Measurements from ENCODE around the gene GPR142. TPM values are rescaled to one million over a fixed set of nuclear protein-coding genes. Genes with fewer than 3 reads are reported as not detected.

The GPR142 gene
- total RNA-seq, 1 donor = not detected

DNA sequence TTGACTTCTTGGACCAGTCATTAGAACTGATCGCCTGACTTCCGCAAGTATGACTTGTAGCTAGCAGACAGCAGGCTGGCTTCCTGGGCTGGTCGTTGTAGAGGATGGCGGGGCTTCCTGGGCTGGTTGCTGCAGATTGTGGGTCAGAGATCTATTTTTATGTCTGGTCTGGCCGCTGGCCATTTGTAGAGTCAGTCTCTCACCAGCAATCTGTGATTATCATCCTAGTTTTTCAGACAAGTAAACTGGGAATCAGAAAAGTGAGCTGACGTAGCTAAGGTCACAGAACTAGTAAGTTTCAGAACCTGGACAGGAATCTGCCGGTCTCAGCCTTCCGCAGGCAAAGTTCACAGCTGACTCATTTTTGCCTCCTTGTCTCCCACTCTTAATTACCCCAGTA, 19.1 kb downstream of the GPR142 start:
- TF ChIP-seq, protein P1, sequence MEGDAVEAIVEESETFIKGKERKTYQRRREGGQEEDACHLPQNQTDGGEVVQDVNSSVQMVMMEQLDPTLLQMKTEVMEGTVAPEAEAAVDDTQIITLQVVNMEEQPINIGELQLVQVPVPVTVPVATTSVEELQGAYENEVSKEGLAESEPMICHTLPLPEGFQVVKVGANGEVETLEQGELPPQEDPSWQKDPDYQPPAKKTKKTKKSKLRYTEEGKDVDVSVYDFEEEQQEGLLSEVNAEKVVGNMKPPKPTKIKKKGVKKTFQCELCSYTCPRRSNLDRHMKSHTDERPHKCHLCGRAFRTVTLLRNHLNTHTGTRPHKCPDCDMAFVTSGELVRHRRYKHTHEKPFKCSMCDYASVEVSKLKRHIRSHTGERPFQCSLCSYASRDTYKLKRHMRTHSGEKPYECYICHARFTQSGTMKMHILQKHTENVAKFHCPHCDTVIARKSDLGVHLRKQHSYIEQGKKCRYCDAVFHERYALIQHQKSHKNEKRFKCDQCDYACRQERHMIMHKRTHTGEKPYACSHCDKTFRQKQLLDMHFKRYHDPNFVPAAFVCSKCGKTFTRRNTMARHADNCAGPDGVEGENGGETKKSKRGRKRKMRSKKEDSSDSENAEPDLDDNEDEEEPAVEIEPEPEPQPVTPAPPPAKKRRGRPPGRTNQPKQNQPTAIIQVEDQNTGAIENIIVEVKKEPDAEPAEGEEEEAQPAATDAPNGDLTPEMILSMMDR (IDR thresholded peaks at IDR 0.05; ENCODE audit: extremely low read depth, low read depth, low read length) = no peak
- Histone ChIP-seq H2AFZ (ENCODE audit: low read length) (no peak overlapping the region), H3K36me3 (ENCODE audit: insufficient read depth, low read length) (no peaks in the 10 kb centered on the region), H3K4me1 (ENCODE audit: insufficient read depth, low read length) (peaks cover 6% of the 10 kb centered on the region), H3K4me2 (ENCODE audit: insufficient read depth, low read length) (no peak overlapping the region), H3K4me3 (ENCODE audit: insufficient read depth, low read length) (no peak overlapping the region), H3K27ac (ENCODE audit: low read depth, low read length) (no peak overlapping the region), H4K20me1 (ENCODE audit: insufficient read depth, low read length) (no peaks in the 10 kb centered on the region), H3K27me3 (ENCODE audit: insufficient read depth, low read length) (no peaks in the 10 kb centered on the region), H3K79me2 (ENCODE audit: insufficient read depth, low read length) (no peaks in the 10 kb centered on the region), H3K9me3 (ENCODE audit: low read depth, low read length) (no peaks in the 10 kb centered on the region)
- peak; percentile 66 for DNase-seq (ENCODE audit: insufficient read length, low spot score, missing footprints)

DNA sequence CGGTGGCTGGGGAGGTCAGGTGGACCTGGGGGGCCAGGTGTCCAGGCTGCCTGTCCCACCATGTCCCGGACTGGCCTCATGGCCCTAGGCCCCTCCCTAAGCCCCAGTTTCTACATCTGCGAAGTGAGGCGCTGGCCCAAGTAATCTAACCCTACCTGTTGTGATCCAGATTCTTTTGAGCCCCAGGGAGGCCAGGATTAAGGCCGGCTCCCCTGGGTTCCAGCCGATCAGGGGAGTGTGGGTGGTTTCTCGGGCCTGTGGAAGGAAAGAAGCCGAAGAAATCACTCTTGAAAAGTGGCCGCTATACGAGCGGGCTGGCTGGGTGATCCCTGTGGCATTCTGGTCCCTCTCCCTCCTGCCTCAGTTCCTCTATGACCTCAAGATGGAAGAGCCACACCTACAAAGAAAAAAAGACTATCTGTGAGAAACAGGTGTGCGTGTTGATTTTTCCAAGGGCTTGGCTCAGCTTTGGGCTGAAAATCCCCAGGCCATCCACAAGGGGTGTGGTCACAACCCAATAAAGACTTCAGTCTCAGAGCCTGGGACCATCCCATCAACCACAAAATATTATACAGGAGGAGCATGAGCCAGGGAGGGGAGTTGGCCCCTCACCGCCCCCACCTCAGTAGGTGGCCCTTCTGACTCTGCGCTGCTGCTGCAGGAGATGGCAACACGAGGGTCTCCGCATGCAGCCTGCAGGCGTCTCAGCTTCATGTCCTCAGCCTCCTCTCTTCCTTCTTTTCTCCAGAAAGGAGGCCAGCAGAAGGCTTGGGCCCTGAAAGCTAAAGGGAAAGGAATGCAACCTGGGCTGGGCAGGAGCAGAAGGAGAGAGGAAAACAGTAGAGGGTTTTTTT, 20.3 kb downstream of the GPR142 start:
- TF ChIP-seq, protein P1 (IDR thresholded peaks at IDR 0.05; ENCODE audit: extremely low read depth, low read depth, low read length) = no peak
- Histone ChIP-seq H3K79me2 (ENCODE audit: insufficient read depth, low read length) (no peaks in the 10 kb centered on the region), H4K20me1 (ENCODE audit: insufficient read depth, low read length) (no peaks in the 10 kb centered on the region), H3K4me3 (ENCODE audit: insufficient read depth, low read length) (no peak overlapping the region), H3K4me2 (ENCODE audit: insufficient read depth, low read length) (no peak overlapping the region), H3K4me1 (ENCODE audit: insufficient read depth, low read length) (peaks cover 6% of the 10 kb centered on the region), H3K27ac (ENCODE audit: low read depth, low read length) (no peak overlapping the region), H2AFZ (ENCODE audit: low read length) (no peak overlapping the region), H3K36me3 (ENCODE audit: insufficient read depth, low read length) (no peaks in the 10 kb centered on the region), H3K27me3 (ENCODE audit: insufficient read depth, low read length) (no peaks in the 10 kb centered on the region), H3K9me3 (ENCODE audit: low read depth, low read length) (no peaks in the 10 kb centered on the region)
- no peak for DNase-seq (ENCODE audit: insufficient read length, low spot score, missing footprints)

DNA sequence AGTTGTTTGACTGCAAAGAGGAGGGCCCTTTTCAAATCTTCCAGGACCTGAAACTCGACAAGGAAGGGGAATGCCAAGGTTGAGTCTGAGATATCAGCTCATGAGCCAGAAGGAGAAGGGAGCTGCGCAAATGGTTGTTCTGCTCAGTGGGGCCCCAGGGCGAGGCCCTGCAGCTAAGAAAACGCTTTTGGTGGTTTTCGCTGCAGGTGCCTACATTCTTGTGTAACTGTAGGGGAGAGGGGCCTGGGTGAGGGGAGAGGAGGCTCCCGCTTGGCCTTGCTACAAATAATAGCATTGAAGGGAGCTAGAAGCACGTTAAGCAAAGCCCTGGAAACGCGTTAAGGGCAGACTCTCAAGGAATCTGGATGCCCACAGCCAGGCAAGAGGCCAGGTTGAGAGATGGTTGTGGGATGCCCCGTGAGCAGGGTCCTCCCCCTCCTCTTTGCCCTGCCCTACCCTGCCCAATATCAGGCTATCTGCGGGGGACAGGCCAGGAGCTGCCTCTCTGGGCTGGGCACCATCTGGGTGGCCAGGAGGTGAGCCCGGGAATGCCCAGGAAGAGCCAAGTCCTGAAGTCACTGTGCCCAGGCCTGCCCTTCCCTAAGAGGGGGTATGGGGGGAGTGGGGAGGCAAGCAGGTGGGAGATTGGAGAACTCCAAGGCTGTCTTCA, 21.9 kb downstream of the GPR142 start:
- no peak overlapping the region for H3K4me2 ChIP-seq (ENCODE audit: insufficient read depth, low read length)
- no peaks in the 10 kb centered on the region for H3K36me3 ChIP-seq (ENCODE audit: insufficient read depth, low read length)
- no peak overlapping the region for H3K27ac ChIP-seq (ENCODE audit: low read depth, low read length)
- DNase-seq (ENCODE audit: insufficient read length, low spot score, missing footprints) = peak; percentile 45
- no peaks in the 10 kb centered on the region for H3K79me2 ChIP-seq (ENCODE audit: insufficient read depth, low read length)
- H2AFZ ChIP-seq (ENCODE audit: low read length) = no peak overlapping the region
- H3K9me3 ChIP-seq (ENCODE audit: low read depth, low read length) = no peaks in the 10 kb centered on the region
- H3K4me3 ChIP-seq (ENCODE audit: insufficient read depth, low read length) = no peak overlapping the region
- H4K20me1 ChIP-seq (ENCODE audit: insufficient read depth, low read length) = no peaks in the 10 kb centered on the region
- no peaks in the 10 kb centered on the region for H3K27me3 ChIP-seq (ENCODE audit: insufficient read depth, low read length)
- TF ChIP-seq, protein P1 (IDR thresholded peaks at IDR 0.05; ENCODE audit: extremely low read depth, low read depth, low read length) = no peak
- peaks cover 6% of the 10 kb centered on the region for H3K4me1 ChIP-seq (ENCODE audit: insufficient read depth, low read length)

Measured in osteoblast (primary cell).